Measurements from ENCODE around the gene SSX2IP.

DNA sequence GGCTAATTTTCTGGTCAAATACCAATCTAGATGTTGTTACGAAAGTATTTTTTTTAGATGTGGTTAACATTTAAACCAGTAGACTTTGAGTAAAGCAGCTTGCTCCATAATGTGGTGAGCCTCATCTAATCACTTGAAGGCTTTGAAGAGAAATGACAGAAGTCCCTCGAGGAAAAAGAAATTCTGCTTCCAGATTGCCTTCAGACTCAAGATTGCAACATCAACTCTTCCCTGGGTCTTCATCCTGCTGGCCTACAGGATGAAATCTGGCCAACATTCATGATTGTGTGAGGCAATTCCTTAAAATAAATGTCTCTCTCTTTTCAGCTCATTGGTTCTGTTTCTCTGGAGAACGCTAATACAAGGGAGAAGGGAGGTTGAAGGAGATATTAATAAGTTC is 32.5 kb upstream of the SSX2IP start:
- TF ChIP-seq, protein P1, sequence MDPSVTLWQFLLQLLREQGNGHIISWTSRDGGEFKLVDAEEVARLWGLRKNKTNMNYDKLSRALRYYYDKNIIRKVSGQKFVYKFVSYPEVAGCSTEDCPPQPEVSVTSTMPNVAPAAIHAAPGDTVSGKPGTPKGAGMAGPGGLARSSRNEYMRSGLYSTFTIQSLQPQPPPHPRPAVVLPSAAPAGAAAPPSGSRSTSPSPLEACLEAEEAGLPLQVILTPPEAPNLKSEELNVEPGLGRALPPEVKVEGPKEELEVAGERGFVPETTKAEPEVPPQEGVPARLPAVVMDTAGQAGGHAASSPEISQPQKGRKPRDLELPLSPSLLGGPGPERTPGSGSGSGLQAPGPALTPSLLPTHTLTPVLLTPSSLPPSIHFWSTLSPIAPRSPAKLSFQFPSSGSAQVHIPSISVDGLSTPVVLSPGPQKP (CRISPR knock-in tag; IDR thresholded peaks at IDR 0.05): no peak
- TF ChIP-seq SMAD3 (CRISPR knock-in tag; conservative IDR thresholded peaks at IDR 0.05) (no peak), ZBTB8A (IDR thresholded peaks at IDR 0.05; ENCODE audit: partially characterized antibody) (no peak), CBX5 (IDR thresholded peaks at IDR 0.05; ENCODE audit: borderline replicate concordance, low read depth) (no peak), ESRRA (IDR thresholded peaks at IDR 0.05; ENCODE audit: borderline replicate concordance, low read depth) (no peak), RBM25 (IDR thresholded peaks at IDR 0.05; ENCODE audit: low read depth, low read length, severe bottlenecking) (no peak), FOXK2 (conservative IDR thresholded peaks at IDR 0.05 in 1 of 2, IDR thresholded peaks at IDR 0.05 in 1 of 2; ENCODE audit: low read depth in 2 of 2) (no peak), SMARCB1 (IDR thresholded peaks at IDR 0.05; ENCODE audit: insufficient read length, low read depth) (no peak), SP2 (IDR thresholded peaks at IDR 0.05; ENCODE audit: extremely low read depth, low read depth, low read length, poor library complexity, severe bottlenecking) (no peak), ZNF384 (IDR thresholded peaks at IDR 0.05; ENCODE audit: low read depth, low read length) (no peak), RAD51 (IDR thresholded peaks at IDR 0.05; ENCODE audit: borderline replicate concordance, low read depth) (no peak)
- TF ChIP-seq, protein P2, sequence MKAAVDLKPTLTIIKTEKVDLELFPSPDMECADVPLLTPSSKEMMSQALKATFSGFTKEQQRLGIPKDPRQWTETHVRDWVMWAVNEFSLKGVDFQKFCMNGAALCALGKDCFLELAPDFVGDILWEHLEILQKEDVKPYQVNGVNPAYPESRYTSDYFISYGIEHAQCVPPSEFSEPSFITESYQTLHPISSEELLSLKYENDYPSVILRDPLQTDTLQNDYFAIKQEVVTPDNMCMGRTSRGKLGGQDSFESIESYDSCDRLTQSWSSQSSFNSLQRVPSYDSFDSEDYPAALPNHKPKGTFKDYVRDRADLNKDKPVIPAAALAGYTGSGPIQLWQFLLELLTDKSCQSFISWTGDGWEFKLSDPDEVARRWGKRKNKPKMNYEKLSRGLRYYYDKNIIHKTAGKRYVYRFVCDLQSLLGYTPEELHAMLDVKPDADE (conservative IDR thresholded peaks at IDR 0.05; ENCODE audit: control insufficient read depth, low read depth, low read length): no peak
- TF ChIP-seq, protein P3, sequence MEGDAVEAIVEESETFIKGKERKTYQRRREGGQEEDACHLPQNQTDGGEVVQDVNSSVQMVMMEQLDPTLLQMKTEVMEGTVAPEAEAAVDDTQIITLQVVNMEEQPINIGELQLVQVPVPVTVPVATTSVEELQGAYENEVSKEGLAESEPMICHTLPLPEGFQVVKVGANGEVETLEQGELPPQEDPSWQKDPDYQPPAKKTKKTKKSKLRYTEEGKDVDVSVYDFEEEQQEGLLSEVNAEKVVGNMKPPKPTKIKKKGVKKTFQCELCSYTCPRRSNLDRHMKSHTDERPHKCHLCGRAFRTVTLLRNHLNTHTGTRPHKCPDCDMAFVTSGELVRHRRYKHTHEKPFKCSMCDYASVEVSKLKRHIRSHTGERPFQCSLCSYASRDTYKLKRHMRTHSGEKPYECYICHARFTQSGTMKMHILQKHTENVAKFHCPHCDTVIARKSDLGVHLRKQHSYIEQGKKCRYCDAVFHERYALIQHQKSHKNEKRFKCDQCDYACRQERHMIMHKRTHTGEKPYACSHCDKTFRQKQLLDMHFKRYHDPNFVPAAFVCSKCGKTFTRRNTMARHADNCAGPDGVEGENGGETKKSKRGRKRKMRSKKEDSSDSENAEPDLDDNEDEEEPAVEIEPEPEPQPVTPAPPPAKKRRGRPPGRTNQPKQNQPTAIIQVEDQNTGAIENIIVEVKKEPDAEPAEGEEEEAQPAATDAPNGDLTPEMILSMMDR (IDR thresholded peaks at IDR 0.05 in 2 of 3, conservative IDR thresholded peaks at IDR 0.05 in 1 of 3; ENCODE audit: insufficient read depth in 2 of 3, low read depth in 1 of 3, low read length in 3 of 3): no peak

Measured in K562 (cell line).